Activated CD8-positive, alpha-beta T cell treated with anti-CD3 and anti-CD28 coated beads, Interleukin-2, amount 10 ng/mL, durations not matched to agents 7 days and 5 days (primary cell): ENCODE results near the gene ABCA5. TPM values are rescaled to one million over a fixed set of nuclear protein-coding genes. Genes with fewer than 3 reads are reported as not detected.

Experiments used
- ATAC-seq: fragments of 150-1000 bp; cut with Tn5 transposase; one replicate; pipeline ENCODE4 v1.10.0; 2021; ENCODE audit warnings: moderate library complexity
- CTCF ChIA-PET: fragments of 350-600 bp; sonication (Branson Sonifier 250); formaldehyde crosslinking; loops from one replicate; lab custom pipeline; 2021; ENCODE audit warnings: antibody characterized with exemption; lab: Charles Lee
- POLR2A ChIA-PET: fragments of 350-600 bp; sonication (Branson Sonifier 250); formaldehyde crosslinking; loops from one replicate; lab custom pipeline; 2021; ENCODE audit warnings: antibody characterized with exemption; lab: Charles Lee
- DNase-seq: peaks from one replicate; pipeline ENCODE4 v3.0.0-alpha.2; 2020
- H3K27ac Mint-ChIP-seq: one replicate; pipeline ENCODE4 v1.8.0; 2021; ENCODE audit warnings: mild to moderate bottlenecking, mixed read lengths
- H3K27me3 Mint-ChIP-seq: one replicate; pipeline ENCODE4 v1.8.0; 2021; ENCODE audit warnings: low read depth, mixed read lengths
- H3K36me3 Mint-ChIP-seq: one replicate; pipeline ENCODE4 v1.8.0; 2021; ENCODE audit warnings: low read depth, mixed read lengths
- H3K4me1 Mint-ChIP-seq: one replicate; pipeline ENCODE4 v1.8.0; 2021; ENCODE audit warnings: low read depth, mixed read lengths
- H3K4me3 Mint-ChIP-seq: one replicate; pipeline ENCODE4 v1.8.0; 2021; ENCODE audit warnings: mild to moderate bottlenecking, mixed read lengths
- H3K9me3 Mint-ChIP-seq: one replicate; pipeline ENCODE4 v1.8.0; 2022; ENCODE audit warnings: mixed read lengths; ENCODE audit not compliant: insufficient read depth
- total RNA-seq, 2 experiments: library from RNA; stranded (reverse); gene quantifications; one replicate each; pipeline ENCODE4 v1.2.3, GENCODE V29; 2021

The ABCA5 gene
- total RNA-seq, 2 experiments from 2014 or later, result 11.1 to 14.5 TPM

DNA sequence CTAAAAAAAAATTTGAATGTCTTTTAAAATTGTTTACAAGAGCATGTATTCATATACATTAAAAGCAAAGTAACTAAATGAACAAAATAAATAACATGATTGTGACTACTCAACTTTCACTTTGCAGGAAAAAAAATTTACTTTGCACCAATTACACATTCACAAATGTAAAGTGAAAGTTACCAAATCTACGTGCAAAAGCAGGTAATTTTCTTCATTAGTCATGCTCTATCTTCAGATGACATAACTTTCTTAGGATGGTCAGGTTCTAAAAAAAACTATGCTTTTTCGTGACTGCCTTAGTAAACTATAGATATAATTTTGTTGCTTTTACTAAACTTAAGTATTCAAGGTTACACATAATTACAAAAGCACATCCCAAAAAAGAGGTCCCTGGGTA is 81.3 kb downstream of the ABCA5 start:
- Mint-ChIP-seq H3K27ac (no peak overlapping the region), H3K4me3 (no peak overlapping the region), H3K9me3 (no peaks in the 10 kb centered on the region), H3K36me3 (no peaks in the 10 kb centered on the region), H3K27me3 (no peaks in the 10 kb centered on the region), H3K4me1 (no peaks in the 10 kb centered on the region)
- ATAC-seq (no peak), DNase-seq (no peak)
- ChIA-PET CTCF (interaction anchor here (2.9 kb wide), 1 partner anchor 468 kb away, joined by 19 read pairs; no protein-coding TSS in a partner anchor), POLR2A (no interaction called here)

DNA sequence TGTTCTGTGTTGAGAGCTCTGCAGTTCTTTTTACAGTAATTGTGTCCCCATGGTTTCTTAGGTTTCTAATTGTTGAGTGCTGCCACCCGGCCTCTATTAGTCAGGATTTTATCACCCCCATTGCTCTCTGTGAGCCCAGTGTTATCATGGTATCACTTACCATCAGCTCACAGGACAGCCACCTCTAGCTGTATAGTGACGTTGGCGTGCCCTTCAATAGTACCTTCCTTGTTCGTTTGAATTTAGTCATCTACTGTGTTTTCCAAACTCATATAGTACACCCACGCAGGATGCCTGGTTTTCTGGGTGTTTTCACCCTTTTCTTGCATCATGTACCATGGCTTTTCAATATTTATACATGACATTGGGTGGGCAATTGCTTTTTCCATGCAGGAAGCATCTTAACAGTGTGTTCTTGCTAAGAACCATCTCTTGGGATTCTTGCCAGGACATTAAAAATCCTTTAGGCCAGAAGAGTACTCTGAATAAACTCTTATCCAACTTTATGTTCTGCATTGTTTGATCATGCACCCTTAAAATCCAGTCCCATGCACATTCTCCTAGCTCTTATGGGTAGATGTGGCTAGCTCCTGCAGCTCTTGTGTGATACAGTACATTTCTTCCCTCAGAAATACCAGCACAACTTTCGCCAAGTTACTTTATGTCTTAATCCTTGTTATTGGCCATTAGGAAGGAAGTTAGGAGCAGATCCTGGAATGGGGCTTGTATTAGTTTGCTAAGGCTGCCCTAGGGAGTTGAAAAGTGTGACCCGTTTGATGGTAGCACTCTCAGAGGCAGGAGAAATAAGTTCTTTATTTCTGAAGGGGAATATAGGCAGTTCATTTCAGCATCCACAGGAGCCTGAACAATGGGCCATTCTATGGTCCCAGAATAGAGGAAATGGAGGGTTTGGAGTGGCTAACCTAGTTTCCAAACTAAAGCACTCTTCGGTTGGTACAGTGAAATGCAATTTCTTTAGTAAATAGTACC is 87.0 kb downstream of the ABCA5 start:
- POLR2A ChIA-PET, result no interaction called here
- ATAC-seq (no peak), DNase-seq (no peak)
- no peaks in the 10 kb centered on the region for H3K4me1 Mint-ChIP-seq
- H3K9me3 Mint-ChIP-seq, result no peaks in the 10 kb centered on the region
- CTCF ChIA-PET, result interaction anchor here (1.0 to 3.2 kb wide), 4 partner anchors 7 to 468 kb away, joined by 3 to 11 read pairs (median 8); no protein-coding TSS in a partner anchor
- no peaks in the 10 kb centered on the region for H3K27me3 Mint-ChIP-seq
- no peak overlapping the region for H3K27ac Mint-ChIP-seq
- no peak overlapping the region for H3K4me3 Mint-ChIP-seq
- no peaks in the 10 kb centered on the region for H3K36me3 Mint-ChIP-seq

DNA sequence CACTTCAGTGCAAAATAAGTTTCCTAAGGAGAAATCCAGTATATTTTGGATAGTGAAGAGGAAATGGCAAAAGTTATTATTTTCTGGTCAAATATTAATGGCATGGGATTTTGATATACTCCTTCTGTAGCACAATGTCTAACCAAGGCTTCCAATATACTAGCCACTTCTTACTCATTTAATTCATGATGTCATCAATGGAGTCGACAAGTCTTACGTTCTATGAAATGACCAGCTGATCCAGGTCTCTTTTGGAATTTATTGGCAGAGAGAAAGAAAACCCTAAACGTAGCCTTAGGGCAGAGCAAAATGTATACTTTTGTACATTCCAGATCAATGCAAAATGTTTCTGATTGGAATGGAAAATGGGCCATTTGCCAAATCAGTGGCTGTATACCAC is 90.0 kb downstream of the ABCA5 start:
- POLR2A ChIA-PET, result no interaction called here
- no peak for DNase-seq

DNA sequence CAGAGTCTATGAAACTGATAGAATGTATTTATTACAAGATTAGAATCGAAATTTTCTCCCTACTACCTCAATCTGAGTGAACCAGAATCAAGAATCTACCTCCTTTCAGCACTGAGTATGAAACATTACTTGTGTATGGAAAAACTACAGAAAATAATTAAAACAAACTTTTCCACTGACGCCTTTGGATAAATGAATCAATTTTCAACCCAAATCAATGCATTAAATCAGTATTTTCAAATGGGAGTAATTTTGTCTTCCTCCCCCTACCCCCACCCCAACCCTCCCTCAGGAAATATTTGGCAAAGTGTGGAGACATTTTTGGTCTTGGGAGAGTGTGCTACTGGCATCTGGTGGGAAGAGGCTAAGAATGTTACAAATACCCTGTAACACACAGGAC is 90.5 kb downstream of the ABCA5 start:
- ChIA-PET POLR2A (no interaction called here), CTCF (interaction anchor here (0.8 to 3.2 kb wide), 6 partner anchors 8 to 600 kb away, joined by 3 to 10 read pairs (median 4); no protein-coding TSS in a partner anchor)
- Mint-ChIP-seq H3K9me3 (peaks cover 7% of the 10 kb centered on the region), H3K27me3 (peaks cover 3% of the 10 kb centered on the region), H3K27ac (no peak overlapping the region), H3K4me3 (no peak overlapping the region), H3K36me3 (no peaks in the 10 kb centered on the region), H3K4me1 (no peaks in the 10 kb centered on the region)
- ATAC-seq (no peak), DNase-seq (no peak)

More for the DNA sequence above, 90.0 kb downstream of the ABCA5 start:
- Mint-ChIP-seq H3K27ac (no peak overlapping the region), H3K27me3 (peaks cover 3% of the 10 kb centered on the region), H3K4me1 (no peaks in the 10 kb centered on the region), H3K4me3 (no peak overlapping the region), H3K36me3 (no peaks in the 10 kb centered on the region), H3K9me3 (peaks cover 7% of the 10 kb centered on the region)
- CTCF ChIA-PET, result interaction anchor here (0.7 to 3.2 kb wide), 3 partner anchors 10 to 461 kb away, joined by 3 to 10 read pairs (median 3); no protein-coding TSS in a partner anchor
- ATAC-seq, result no peak

DNA sequence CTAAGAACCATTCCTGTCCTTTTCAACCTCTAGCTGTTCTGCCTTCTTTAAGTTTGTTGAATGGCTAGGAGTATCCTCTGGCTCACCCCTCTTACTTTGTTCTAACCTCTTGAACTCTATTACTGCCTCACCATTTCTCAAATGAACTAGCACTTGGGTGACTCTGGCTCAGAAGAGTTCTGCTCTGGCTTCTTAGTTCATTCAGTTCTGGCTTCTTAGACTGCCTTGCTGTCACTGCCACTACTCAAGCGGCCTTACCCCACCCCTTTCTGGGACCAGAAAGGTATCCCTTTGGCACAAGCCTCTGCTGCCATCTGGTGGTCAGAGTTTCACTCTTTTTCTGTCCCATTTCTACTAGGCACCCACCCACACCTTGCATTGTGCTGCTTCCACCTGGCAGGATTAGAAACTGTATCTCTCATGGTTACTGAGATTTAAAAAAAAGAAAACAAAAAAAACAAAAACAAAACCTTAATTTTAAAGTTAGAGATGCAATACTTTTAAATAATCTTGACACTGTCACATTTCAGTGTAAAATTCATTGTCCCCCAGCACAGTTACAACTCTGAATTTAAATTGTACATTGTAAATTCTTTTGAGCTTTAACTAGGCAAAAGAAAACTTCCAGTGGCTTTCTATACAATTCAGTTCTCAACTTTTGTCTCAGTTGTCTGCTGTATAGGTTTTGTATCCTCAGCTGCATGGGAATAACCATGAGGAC is 91.4 kb downstream of the ABCA5 start:
- Mint-ChIP-seq H3K4me3 (no peak overlapping the region), H3K36me3 (no peaks in the 10 kb centered on the region), H3K27ac (no peak overlapping the region), H3K9me3 (peaks cover 7% of the 10 kb centered on the region), H3K4me1 (no peaks in the 10 kb centered on the region), H3K27me3 (peaks cover 3% of the 10 kb centered on the region)
- DNase-seq, result peak; percentile 83
- CTCF ChIA-PET, result interaction anchor here (0.6 to 1.8 kb wide), 7 partner anchors 9 to 599 kb away, joined by 3 to 8 read pairs (median 3); no protein-coding TSS in a partner anchor
- ATAC-seq, result peak; percentile 85
- POLR2A ChIA-PET, result no interaction called here

DNA sequence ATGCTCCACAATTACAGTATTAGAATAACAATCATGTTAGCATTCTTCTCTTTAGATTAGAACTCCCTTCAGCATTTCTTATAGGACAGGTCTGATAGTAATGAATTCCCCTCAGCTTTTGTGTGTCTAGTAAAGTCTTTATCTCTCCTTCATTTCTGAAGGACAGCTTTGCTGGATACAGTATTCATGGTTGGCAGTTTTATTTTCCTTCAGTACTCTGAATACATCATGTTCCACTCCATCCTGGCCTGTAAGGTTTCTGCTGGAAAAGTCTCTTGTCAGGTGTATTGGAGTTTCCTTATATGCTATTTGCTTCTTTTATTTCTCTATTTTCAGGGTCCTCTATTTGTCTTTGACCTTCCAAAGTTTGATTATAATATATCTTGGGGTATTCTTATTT is 94.3 kb downstream of the ABCA5 start:
- H3K36me3 Mint-ChIP-seq, result no peaks in the 10 kb centered on the region
- ATAC-seq, result no peak
- POLR2A ChIA-PET, result no interaction called here
- H3K27ac Mint-ChIP-seq, result no peak overlapping the region
- peaks cover under 1% of the 10 kb centered on the region for H3K4me1 Mint-ChIP-seq
- no peak overlapping the region for H3K4me3 Mint-ChIP-seq
- peaks cover 3% of the 10 kb centered on the region for H3K27me3 Mint-ChIP-seq
- CTCF ChIA-PET, result interaction anchor here (0.7 kb wide), 1 partner anchor 456 kb away, joined by 3 read pairs; no protein-coding TSS in a partner anchor
- no peak for DNase-seq
- H3K9me3 Mint-ChIP-seq, result peaks cover 7% of the 10 kb centered on the region

DNA sequence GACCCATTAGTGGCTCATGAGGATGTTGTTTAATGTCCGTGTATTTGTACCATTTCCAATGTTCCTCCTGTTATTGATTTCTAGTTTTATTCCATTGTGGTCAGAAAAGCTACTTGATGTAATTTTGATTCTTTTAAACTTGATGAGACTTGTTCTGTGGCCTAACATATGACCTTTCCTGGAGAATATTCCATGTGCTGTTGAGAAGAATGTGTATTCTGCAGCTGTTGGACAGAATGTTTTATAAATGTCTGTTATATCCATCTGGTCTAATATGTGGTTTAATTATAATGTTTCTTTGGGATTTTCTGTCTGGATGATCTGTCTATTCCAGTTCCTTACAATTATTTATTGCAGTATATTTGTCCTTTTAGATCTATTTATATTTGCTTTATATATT is 95.4 kb downstream of the ABCA5 start:
- Mint-ChIP-seq H3K27ac (no peak overlapping the region), H3K9me3 (peaks cover 7% of the 10 kb centered on the region), H3K4me3 (no peak overlapping the region), H3K36me3 (no peaks in the 10 kb centered on the region), H3K27me3 (peaks cover 3% of the 10 kb centered on the region), H3K4me1 (peaks cover 4% of the 10 kb centered on the region)
- no peak for ATAC-seq
- CTCF ChIA-PET, result no interaction called here
- DNase-seq, result no peak
- POLR2A ChIA-PET, result no interaction called here

DNA sequence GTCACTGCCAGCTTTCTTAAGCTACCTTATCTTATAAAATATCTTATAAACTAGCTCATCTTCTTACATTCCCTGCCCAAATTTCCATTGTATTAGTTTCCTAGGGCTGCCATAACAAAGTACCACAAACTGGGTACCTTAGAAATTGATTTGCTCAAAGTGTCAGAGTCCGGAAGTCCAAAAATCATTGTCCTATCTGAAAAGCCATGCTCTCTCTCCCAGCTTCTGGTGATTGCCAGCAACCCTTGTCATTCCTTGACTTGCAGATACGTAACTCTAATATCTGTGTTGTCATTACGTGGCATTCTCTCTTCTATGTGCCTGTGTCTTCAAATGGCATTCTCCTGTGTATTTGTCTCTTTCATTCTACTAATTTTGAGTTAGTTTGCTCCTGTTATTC is 96.0 kb downstream of the ABCA5 start:
- H3K27ac Mint-ChIP-seq, result no peak overlapping the region
- no peak overlapping the region for H3K4me3 Mint-ChIP-seq
- DNase-seq (no peak), ATAC-seq (no peak)
- POLR2A ChIA-PET, result no interaction called here
- peaks cover 4% of the 10 kb centered on the region for H3K4me1 Mint-ChIP-seq
- no peaks in the 10 kb centered on the region for H3K36me3 Mint-ChIP-seq
- CTCF ChIA-PET, result no interaction called here
- H3K9me3 Mint-ChIP-seq, result peaks cover 7% of the 10 kb centered on the region
- H3K27me3 Mint-ChIP-seq, result peaks cover 3% of the 10 kb centered on the region

DNA sequence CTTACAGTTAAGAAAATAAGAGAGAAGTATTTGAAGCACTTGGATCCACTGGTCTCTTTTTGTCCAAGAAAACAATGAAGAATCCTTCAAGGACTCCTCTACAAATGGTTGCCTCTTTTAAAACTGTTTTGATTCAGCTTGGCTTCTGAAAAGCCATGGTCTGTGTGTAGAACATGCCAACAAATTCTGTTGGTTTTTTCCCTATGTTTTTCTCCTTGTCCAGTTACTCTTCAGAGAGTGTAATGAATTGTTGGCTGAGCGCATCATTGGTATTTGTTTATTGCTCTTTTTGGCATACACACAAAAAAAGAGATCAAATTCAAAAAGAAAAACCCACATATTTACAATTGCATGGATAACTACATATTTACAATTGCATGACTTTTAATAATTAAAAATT is 98.4 kb downstream of the ABCA5 start, which contains the start of gene ABCA10:
ABCA10 (minus strand) TSS at position 249 of the 400 bp plus-strand sequence. CDS start 3,466 bp downstream, outside the sequence.
- ChIA-PET POLR2A (no interaction called here), CTCF (interaction anchor here (1.5 kb wide), 1 partner anchor 456 kb away, joined by 3 read pairs; no protein-coding TSS in a partner anchor)
- Mint-ChIP-seq H3K27me3 (peaks cover 3% of the 10 kb centered on the region), H3K27ac (no peak within 1 kb of the TSS), H3K4me1 (peaks cover 8% of the 10 kb centered on the region), H3K4me3 (no peak within 1 kb of the TSS), H3K36me3 (no peaks in the 10 kb centered on the region), H3K9me3 (peaks cover 7% of the 10 kb centered on the region)
- DNase-seq (no peak), ATAC-seq (no peak)

DNA sequence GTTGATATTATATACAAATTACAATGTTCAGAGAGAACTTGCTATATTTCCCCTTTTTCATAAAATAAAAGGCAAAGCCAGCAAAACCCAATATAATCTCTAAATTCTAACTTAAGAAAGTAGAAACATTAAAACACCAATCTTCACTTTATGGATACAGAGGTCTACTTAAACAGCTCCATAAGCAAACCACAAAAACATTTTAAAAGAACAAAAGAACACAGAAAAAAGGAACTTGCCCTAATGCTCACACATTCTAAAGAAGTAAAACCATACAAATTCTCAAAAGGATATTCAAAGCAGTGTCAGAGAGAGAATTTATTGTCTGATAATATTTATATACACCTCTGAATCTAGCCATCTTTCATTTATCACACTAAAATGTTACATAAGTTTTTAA is 98.9 kb downstream of the ABCA5 start:
- POLR2A ChIA-PET, result no interaction called here
- H3K27me3 Mint-ChIP-seq, result peaks cover under 1% of the 10 kb centered on the region
- CTCF ChIA-PET, result interaction anchor here (1.5 kb wide), 1 partner anchor 456 kb away, joined by 3 read pairs; no protein-coding TSS in a partner anchor
- peaks cover 4% of the 10 kb centered on the region for H3K9me3 Mint-ChIP-seq
- no peaks in the 10 kb centered on the region for H3K36me3 Mint-ChIP-seq
- ATAC-seq, result no peak
- no peak overlapping the region for H3K27ac Mint-ChIP-seq
- no peak overlapping the region for H3K4me3 Mint-ChIP-seq
- peaks cover 8% of the 10 kb centered on the region for H3K4me1 Mint-ChIP-seq
- DNase-seq, result no peak

DNA sequence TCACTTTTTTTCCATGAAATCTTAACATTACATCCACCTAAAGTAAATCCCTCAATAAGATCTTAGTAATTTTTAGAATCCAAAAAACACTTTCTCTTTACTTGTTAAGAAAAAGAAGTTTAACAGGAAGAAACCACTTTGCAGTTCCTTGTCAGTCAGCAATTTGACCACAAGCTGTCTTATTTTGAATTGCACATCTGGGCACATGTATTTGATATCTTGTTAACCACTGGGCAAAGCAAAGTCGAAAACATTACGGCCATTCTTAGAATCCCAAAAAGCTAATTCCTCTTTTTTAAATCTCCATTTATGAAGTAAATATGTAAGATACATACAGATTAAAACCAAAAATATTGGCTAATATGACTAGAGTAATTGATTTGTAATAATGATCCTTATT is 99.4 kb downstream of the ABCA5 start:
- ATAC-seq (no peak), DNase-seq (no peak)
- no peak overlapping the region for H3K4me3 Mint-ChIP-seq
- peaks cover under 1% of the 10 kb centered on the region for H3K9me3 Mint-ChIP-seq
- no peaks in the 10 kb centered on the region for H3K36me3 Mint-ChIP-seq
- ChIA-PET POLR2A (no interaction called here), CTCF (interaction anchor here (1.5 kb wide), 1 partner anchor 455 kb away, joined by 3 read pairs; no protein-coding TSS in a partner anchor)
- no peak overlapping the region for H3K27ac Mint-ChIP-seq
- H3K4me1 Mint-ChIP-seq, result peaks cover 10% of the 10 kb centered on the region
- no peaks in the 10 kb centered on the region for H3K27me3 Mint-ChIP-seq
